Osteoblast (primary cell): ENCODE results near the gene GRID1. TPM values are rescaled to one million over a fixed set of nuclear protein-coding genes. Genes with fewer than 3 reads are reported as not detected.

Source experiments
- DNase-seq: peaks from one replicate; pipeline ENCODE4 v3.0.0; 2011; ENCODE audit warnings: low spot score, mixed read lengths; ENCODE audit not compliant: insufficient read length; ENCODE audit errors: missing footprints
- H2AFZ ChIP-seq: 2 replicates; pipeline ENCODE4 v1.6.0; 2011; ENCODE audit warnings: mild to moderate bottlenecking, low read length
- H3K27ac ChIP-seq: 2 replicates; pipeline ENCODE4 v1.5.1; 2011; ENCODE audit warnings: mild to moderate bottlenecking, low read depth, low read length, moderate library complexity
- H3K27me3 ChIP-seq: 2 replicates; pipeline ENCODE4 v1.6.0; 2012; ENCODE audit warnings: mild to moderate bottlenecking, control low read depth, inconsistent platforms, low read length, moderate library complexity; ENCODE audit not compliant: insufficient read depth
- H3K36me3 ChIP-seq: 2 replicates; pipeline ENCODE4 v1.5.1; 2011; ENCODE audit warnings: mild to moderate bottlenecking, low read length, control low read depth, moderate library complexity; ENCODE audit not compliant: insufficient read depth
- H3K4me1 ChIP-seq: 2 replicates; pipeline ENCODE4 v1.5.1; 2011; ENCODE audit warnings: mild to moderate bottlenecking, low read length, control low read depth, moderate library complexity; ENCODE audit not compliant: insufficient read depth
- H3K4me2 ChIP-seq: 2 replicates; pipeline ENCODE4 v1.6.0; 2011; ENCODE audit warnings: mild to moderate bottlenecking, low read length; ENCODE audit not compliant: insufficient read depth
- H3K4me3 ChIP-seq: fragments of 200-600 bp; sonication (generic); 3 replicates; pipeline ENCODE4 v1.5.1; 2012; ENCODE audit warnings: mild to moderate bottlenecking, low read length, inconsistent platforms; ENCODE audit not compliant: insufficient read depth
- H3K79me2 ChIP-seq: 2 replicates; pipeline ENCODE4 v1.6.0; 2012; ENCODE audit warnings: mild to moderate bottlenecking, low read length, control low read depth, inconsistent platforms; ENCODE audit not compliant: insufficient read depth
- H3K9me3 ChIP-seq: 2 replicates; pipeline ENCODE4 v1.5.1; 2011; ENCODE audit warnings: low read depth, low read length, control low read depth
- H4K20me1 ChIP-seq: 2 replicates; pipeline ENCODE4 v1.6.0; 2012; ENCODE audit warnings: mild to moderate bottlenecking, low read length, control low read depth; ENCODE audit not compliant: insufficient read depth
- CTCF ChIP-seq: IDR thresholded peaks from 2 replicates; pipeline ENCODE4 v1.5.1; 2011; ENCODE audit warnings: mild to moderate bottlenecking, low read depth, low read length, moderate library complexity; ENCODE audit errors: extremely low read depth
- total RNA-seq: library from RNA; depleted of rRNA; stranded (reverse); fragments of >200 nt; gene quantifications from 2 replicates; pipeline ENCODE4 v1.2.3, GENCODE V29; 2012

The GRID1 gene
- total RNA-seq, 1 donor = not detected

DNA sequence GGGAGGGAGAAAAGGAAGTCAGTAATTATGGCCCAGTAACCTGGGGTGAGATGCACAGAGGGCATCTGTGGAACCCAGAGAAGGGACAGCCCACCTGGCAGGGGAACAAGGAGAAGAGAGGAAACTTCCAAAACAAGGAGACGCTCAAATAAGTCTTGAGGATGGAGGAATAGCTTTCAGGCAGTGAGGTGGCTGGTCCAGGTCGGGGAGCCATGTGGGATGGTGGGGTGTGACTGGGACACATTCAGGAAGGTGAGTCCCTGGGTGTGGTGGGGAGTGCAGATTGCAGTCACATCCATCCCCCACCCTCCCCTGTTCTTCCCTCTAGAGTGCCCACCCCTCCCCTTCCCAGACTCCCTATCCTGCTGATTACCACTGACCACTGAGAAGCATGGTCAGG lies 175.4 kb downstream of the GRID1 start:
- Histone ChIP-seq H3K27ac (no peak overlapping the region), H4K20me1 (no peaks in the 10 kb centered on the region), H3K4me2 (no peak overlapping the region), H3K4me1 (no peaks in the 10 kb centered on the region), H2AFZ (no peak overlapping the region), H3K4me3 (no peak overlapping the region), H3K27me3 (no peaks in the 10 kb centered on the region), H3K79me2 (no peaks in the 10 kb centered on the region), H3K9me3 (no peaks in the 10 kb centered on the region), H3K36me3 (no peaks in the 10 kb centered on the region)
- DNase-seq = no peak
- no peak for TF ChIP-seq CTCF

DNA sequence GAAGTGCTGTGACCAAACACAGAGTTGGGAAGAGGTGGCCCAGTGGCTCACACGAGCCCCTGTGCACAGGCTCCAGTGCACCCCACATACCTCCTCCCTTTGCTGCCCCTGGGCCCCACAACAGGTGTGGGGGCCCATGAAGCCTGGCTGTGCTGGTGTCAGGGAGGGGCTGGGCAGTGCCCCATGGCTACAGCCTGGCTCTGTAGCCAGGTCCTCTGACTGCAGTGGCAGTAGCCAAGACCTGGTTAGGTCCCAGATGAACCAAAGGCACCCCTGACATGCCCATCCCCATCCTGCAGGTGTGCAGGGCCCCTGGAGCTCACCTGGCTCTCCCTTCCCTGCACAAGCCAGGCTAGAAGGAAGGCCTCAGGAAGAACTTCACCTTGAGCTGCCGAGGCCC lies 176.3 kb downstream of the GRID1 start:
- Histone ChIP-seq H3K27ac (no peak overlapping the region), H3K4me1 (no peaks in the 10 kb centered on the region), H3K9me3 (no peaks in the 10 kb centered on the region), H3K27me3 (no peaks in the 10 kb centered on the region), H3K4me2 (no peak overlapping the region), H3K4me3 (no peak overlapping the region), H3K79me2 (no peaks in the 10 kb centered on the region), H3K36me3 (no peaks in the 10 kb centered on the region), H4K20me1 (no peaks in the 10 kb centered on the region), H2AFZ (no peak overlapping the region)
- DNase-seq = no peak
- no peak for TF ChIP-seq CTCF

- H3K27me3 ChIP-seq = no peaks in the 10 kb centered on the region
- no peak for DNase-seq
- no peak for TF ChIP-seq CTCF
- H4K20me1 ChIP-seq = no peaks in the 10 kb centered on the region
- H3K4me2 ChIP-seq = no peak overlapping the region
- H3K36me3 ChIP-seq = no peaks in the 10 kb centered on the region
- H3K4me3 ChIP-seq = no peak overlapping the region
- no peaks in the 10 kb centered on the region for H3K79me2 ChIP-seq
- no peak overlapping the region for H2AFZ ChIP-seq
- H3K4me1 ChIP-seq = no peaks in the 10 kb centered on the region
- no peak overlapping the region for H3K27ac ChIP-seq
- H3K9me3 ChIP-seq = no peaks in the 10 kb centered on the region
Measured at GRCh38 chr10:86189891-86190290, 176.7 kb downstream of the GRID1 start.

- no peaks in the 10 kb centered on the region for H3K36me3 ChIP-seq
- H3K27me3 ChIP-seq = no peaks in the 10 kb centered on the region
- no peaks in the 10 kb centered on the region for H4K20me1 ChIP-seq
Measured at GRCh38 chr10:86188796-86189558, 177.6 kb downstream of the GRID1 start.

More at GRCh38 chr10:86188796-86189558, 177.6 kb downstream of the GRID1 start:
- H3K9me3 ChIP-seq = no peaks in the 10 kb centered on the region
- no peak for DNase-seq
- no peak overlapping the region for H3K4me2 ChIP-seq
- H3K27ac ChIP-seq = no peak overlapping the region
- no peaks in the 10 kb centered on the region for H3K4me1 ChIP-seq
- TF ChIP-seq CTCF = no peak
- no peaks in the 10 kb centered on the region for H3K79me2 ChIP-seq
- H2AFZ ChIP-seq = no peak overlapping the region
- H3K4me3 ChIP-seq = no peak overlapping the region
